Gastrocnemius medialis (tissue), 4 donors: Measurements from ENCODE around the gene IGFALS. TPM values are rescaled to one million over a fixed set of nuclear protein-coding genes. Genes with fewer than 3 reads are reported as not detected.

Experiments used
- ATAC-seq, 2 donors: fragments of 150-250 bp; one replicate each; pipeline ENCODE4 v1.9.1; 2016
- DNase-seq, 2 donors: peaks; one replicate each; pipeline ENCODE4 v3.0.0-alpha.2; 2019
- H3K27ac ChIP-seq, 4 donors: fragments of 200-600 bp; sonication (generic); 1 replicate in 1 of 4; 2 replicates in 3 of 4; pipeline ENCODE4 v1.5.1; 2016 to 2018; ENCODE audit warnings: mild to moderate bottlenecking in 2 of 4, moderate library complexity in 1 of 4
- H3K27me3 ChIP-seq, 3 donors: fragments of 200-600 bp; sonication (generic) in 2 of 3; 1 replicate in 1 of 3; 2 replicates in 2 of 3; pipeline versions ENCODE4 v1.5.1 to v1.6.0; 2016 to 2019; ENCODE audit warnings: mild to moderate bottlenecking in 1 of 3, moderate library complexity in 1 of 3
- H3K36me3 ChIP-seq, 2 donors: fragments of 200-600 bp; sonication (generic) in 1 of 2; one replicate each; pipeline ENCODE4 v1.5.1; 2017 to 2018
- H3K4me1 ChIP-seq, 2 donors: fragments of 200-600 bp; sonication (generic) in 1 of 2; one replicate each; pipeline ENCODE4 v1.5.1; 2016 to 2017; ENCODE audit warnings: mild to moderate bottlenecking in 2 of 2
- H3K4me3 ChIP-seq, 4 donors: fragments of 200-600 bp; sonication (generic) in 3 of 4; 1 replicate in 1 of 4; 2 replicates in 3 of 4; pipeline ENCODE4 v1.5.1; 2016 to 2019; ENCODE audit warnings: mild to moderate bottlenecking in 2 of 4
- H3K9me3 ChIP-seq, 3 donors: fragments of 200-600 bp; sonication (generic) in 2 of 3; 1 replicate in 1 of 3; 2 replicates in 2 of 3; pipeline ENCODE4 v1.5.1; 2016 to 2019
- POLR2A ChIP-seq, 2 donors: fragments of 450-650 bp; IDR thresholded peaks; one replicate each; pipeline ENCODE4 v1.6.1; 2017; ENCODE audit warnings: antibody characterized with exemption in 2 of 2, mild to moderate bottlenecking in 2 of 2, moderate library complexity in 2 of 2
- in situ Hi-C, 4 donors: fragments of 200-750 bp; cut with MboI; loops; one replicate each; pipeline versions ENCODE4 v1.15.0 to v1.8.0; 2017; ENCODE audit warnings: low sequenced_read_pairs in 4 of 4
- intact Hi-C: fragments of 100-400 bp; cut with DNase I; formaldehyde crosslinking; loops from one replicate; pipeline ENCODE4 v1.15.1; 2023; ENCODE audit warnings: low total_unique reads
- total RNA-seq, 4 donors: library from RNA; depleted of rRNA; stranded (reverse); fragments of >200 nt; gene quantifications; one replicate each; pipeline versions ENCODE4 v1.1.0 to v1.2.3, GENCODE V29; 2016
- TF ChIP-seq, protein P1 (sequence below), 5 experiments: fragments of 450-650 bp in 3 of 5; fragments of 200-600 bp in 2 of 5; sonication (generic) in 2 of 5; IDR thresholded peaks in 4 of 5; conservative IDR thresholded peaks in 1 of 5; 1 replicate in 4 of 5; 2 replicates in 1 of 5; pipeline ENCODE4 v1.5.1; 2016 to 2019; ENCODE audit warnings: antibody characterized with exemption in 5 of 5, mild to moderate bottlenecking in 3 of 5, moderate library complexity in 3 of 5

The IGFALS gene
- total RNA-seq, 4 donors from 2014 or later, result 0.20 to 0.22 TPM; not detected in 2

DNA sequence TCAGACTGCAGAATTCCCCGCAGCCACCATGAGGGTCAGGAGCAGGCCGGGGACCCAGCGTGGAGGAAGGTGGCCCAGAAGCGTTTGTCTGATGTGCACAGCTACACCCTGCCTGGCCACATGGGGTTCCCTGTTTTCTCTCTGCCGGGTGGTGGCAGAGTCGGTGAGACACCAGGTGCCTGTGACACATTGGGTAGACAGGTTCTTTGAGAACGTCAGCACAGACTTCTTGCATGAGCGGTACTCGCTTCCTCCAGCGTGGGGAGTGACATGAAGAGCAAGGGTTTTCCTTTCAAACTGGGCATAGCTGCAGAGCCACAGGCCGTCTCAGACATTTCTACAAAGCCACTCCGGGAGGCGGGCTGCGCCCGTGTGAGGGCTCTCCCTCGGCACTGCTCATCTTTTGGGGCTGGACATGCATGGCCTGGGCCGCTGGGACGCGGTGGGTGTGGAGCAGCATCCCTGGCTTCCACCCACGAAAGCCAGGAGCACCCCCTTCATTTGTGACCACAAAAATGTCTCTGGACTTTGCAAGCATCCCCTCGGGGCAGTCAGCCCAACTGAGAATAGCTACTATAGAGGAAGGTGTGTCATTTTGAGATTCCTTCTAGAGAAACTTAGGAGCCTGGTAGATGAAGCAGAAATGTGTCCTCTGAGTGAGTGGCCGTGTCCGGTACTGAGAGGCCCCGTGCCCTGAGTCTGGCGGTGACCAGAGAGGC is 48.2 kb downstream of the IGFALS start:
- no peaks in the 10 kb centered on the region for H3K4me1 ChIP-seq
- TF ChIP-seq, protein P1, sequence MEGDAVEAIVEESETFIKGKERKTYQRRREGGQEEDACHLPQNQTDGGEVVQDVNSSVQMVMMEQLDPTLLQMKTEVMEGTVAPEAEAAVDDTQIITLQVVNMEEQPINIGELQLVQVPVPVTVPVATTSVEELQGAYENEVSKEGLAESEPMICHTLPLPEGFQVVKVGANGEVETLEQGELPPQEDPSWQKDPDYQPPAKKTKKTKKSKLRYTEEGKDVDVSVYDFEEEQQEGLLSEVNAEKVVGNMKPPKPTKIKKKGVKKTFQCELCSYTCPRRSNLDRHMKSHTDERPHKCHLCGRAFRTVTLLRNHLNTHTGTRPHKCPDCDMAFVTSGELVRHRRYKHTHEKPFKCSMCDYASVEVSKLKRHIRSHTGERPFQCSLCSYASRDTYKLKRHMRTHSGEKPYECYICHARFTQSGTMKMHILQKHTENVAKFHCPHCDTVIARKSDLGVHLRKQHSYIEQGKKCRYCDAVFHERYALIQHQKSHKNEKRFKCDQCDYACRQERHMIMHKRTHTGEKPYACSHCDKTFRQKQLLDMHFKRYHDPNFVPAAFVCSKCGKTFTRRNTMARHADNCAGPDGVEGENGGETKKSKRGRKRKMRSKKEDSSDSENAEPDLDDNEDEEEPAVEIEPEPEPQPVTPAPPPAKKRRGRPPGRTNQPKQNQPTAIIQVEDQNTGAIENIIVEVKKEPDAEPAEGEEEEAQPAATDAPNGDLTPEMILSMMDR (IDR thresholded peaks at IDR 0.05 in 4 of 5, conservative IDR thresholded peaks at IDR 0.05 in 1 of 5), result no peak
- TF ChIP-seq POLR2A (IDR thresholded peaks at IDR 0.05), result no peak
- no peak overlapping the region for H3K4me3 ChIP-seq
- H3K36me3 ChIP-seq, result peaks cover 0 to 63% of the 10 kb centered on the region in 2 donors
- in situ Hi-C loops, result no loop called here
- H3K27me3 ChIP-seq, result no peaks in the 10 kb centered on the region
- DNase-seq, result no peak
- no peaks in the 10 kb centered on the region for H3K9me3 ChIP-seq
- no peak overlapping the region for H3K27ac ChIP-seq
- ATAC-seq, result no peak
- intact Hi-C loops, result no loop called here

DNA sequence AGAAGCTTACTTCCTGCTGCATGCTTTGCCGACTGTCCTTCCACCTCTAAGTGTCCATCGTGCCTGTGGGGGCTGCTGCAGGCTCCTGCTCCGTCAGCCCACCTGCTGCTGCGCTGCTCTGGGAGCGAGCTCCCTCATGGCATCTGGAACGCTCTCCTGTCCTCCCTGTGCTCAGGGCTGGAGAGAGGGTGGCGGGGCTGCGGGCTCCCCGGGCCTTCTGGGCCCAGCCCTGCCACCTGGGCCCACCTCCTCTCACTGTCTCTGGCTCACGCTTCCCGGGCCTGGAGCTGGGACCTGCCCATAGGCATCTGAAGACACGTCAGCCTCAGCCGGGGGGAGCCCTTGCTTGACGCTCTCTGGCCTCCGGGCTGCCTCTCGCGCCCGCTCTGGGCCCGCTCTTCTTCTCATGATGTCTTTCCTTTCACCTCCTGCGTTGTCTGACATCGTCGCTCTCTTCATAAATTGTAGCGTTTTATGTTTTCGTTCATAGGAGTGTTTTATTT is 49.1 kb downstream of the IGFALS start:
- no peak for DNase-seq
- Histone ChIP-seq H3K36me3 (peaks cover 0 to 53% of the 10 kb centered on the region in 2 donors), H3K9me3 (no peaks in the 10 kb centered on the region), H3K4me3 (no peak overlapping the region), H3K27ac (no peak overlapping the region), H3K4me1 (no peaks in the 10 kb centered on the region), H3K27me3 (no peaks in the 10 kb centered on the region)
- intact Hi-C loops, result no loop called here
- in situ Hi-C loops, result no loop called here
- no peak for ATAC-seq
- TF ChIP-seq POLR2A (IDR thresholded peaks at IDR 0.05), result no peak
- TF ChIP-seq, protein P1 (IDR thresholded peaks at IDR 0.05 in 4 of 5, conservative IDR thresholded peaks at IDR 0.05 in 1 of 5), result no peak

DNA sequence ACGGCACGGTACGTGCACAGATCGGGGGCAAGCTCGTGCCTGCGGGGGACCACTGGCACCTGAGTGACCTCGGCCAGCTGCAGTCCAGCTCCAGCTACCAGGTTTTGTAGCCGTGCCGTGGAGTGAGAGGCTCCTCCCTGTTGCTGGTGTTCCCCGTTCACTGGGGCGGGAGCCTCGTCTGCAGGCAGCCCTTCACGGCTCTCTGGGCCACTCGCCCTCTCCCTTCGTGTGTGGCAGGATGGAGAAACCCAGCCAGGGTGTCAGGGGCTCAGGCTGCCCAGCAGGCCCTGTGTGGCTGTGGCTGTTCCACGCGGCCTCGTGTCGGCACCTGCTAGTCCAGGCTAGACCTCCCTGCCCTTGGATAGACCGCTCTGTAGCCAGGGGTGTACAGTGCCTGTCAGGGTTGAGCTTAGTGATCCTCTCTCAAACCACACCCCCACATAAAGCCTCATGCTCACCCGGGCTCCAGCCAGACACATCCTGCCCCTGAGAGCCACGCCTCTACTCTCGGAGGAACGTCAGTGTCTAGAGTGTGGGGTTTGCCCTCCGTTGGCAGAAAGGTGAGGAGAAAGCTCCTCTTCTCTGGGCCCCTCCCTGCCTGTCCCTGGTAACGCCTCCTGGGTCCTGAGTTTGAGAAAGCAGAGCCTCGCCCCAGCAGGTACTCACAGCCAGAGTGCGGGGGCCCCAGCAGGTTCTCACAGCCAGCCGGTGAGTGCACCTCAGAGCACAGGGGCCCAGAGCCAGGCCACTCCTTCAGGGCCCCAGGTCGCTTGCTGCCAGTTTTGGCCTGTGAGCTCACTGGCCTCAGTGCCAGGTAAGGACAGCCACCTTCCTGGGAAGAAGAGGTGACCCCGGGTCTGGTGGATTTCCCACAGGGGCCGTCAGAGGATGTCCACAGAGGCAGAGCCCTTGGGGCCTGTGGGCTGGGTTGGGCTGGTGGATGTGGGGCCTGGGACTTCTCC is 49.8 kb downstream of the IGFALS start:
- in situ Hi-C loops, result no loop called here
- Histone ChIP-seq H3K27me3 (no peaks in the 10 kb centered on the region), H3K27ac (no peak overlapping the region), H3K4me1 (no peaks in the 10 kb centered on the region), H3K4me3 (no peak overlapping the region), H3K9me3 (no peaks in the 10 kb centered on the region), H3K36me3 (peaks cover 0 to 46% of the 10 kb centered on the region in 2 donors)
- intact Hi-C loops, result no loop called here
- DNase-seq (no peak), ATAC-seq (no peak)
- TF ChIP-seq, protein P1 (IDR thresholded peaks at IDR 0.05 in 4 of 5, conservative IDR thresholded peaks at IDR 0.05 in 1 of 5), result no peak
- no peak for TF ChIP-seq POLR2A (IDR thresholded peaks at IDR 0.05)

DNA sequence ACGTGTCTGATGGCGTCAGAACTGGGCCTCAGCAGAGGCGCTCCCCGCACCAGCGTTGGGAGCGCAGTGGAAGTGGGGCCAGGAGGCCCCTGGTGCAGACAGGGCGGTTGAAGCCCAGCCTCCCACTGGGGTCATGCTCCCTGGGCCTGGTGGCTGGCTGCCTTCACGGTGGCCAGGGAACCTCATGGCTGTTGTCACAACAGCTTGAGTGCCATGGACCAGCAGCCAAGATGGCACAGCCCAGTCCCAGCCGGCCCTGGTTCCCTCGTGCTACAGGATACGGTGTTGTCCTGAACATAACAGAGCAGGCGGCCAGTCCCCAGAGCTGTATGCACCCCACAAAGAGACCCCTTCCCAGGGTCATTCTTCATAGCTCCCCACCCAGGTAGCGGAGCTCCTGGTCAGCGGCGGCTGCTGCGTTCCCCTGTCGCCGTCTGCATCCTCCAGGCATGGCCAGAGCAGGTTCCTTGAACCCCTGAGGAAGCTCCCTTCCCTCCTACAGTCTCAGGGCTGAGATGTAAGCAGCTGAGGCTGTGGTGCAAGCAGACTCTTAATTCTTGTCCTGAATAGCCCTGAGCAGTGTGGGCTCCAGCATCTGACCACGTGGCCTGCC is 51.8 kb downstream of the IGFALS start:
- DNase-seq (no peak), ATAC-seq (no peak)
- in situ Hi-C loops (no loop called here), intact Hi-C loops (no loop called here)
- no peak for TF ChIP-seq POLR2A (IDR thresholded peaks at IDR 0.05)
- TF ChIP-seq, protein P1 (IDR thresholded peaks at IDR 0.05 in 4 of 5, conservative IDR thresholded peaks at IDR 0.05 in 1 of 5), result no peak
- H3K9me3 ChIP-seq, result no peaks in the 10 kb centered on the region
- no peaks in the 10 kb centered on the region for H3K27me3 ChIP-seq
- peaks cover 0 to 26% of the 10 kb centered on the region in 2 donors for H3K36me3 ChIP-seq
- H3K4me1 ChIP-seq, result no peaks in the 10 kb centered on the region
- H3K4me3 ChIP-seq, result no peak overlapping the region
- H3K27ac ChIP-seq, result no peak overlapping the region
